Daoy (cell line): ENCODE measurements around the gene CCDC91. TPM values are rescaled to one million over a fixed set of nuclear protein-coding genes. Genes with fewer than 3 reads are reported as not detected.
"Not testable (repeated sequence)": the region's sequence is repeated elsewhere in the genome, so short reads cannot be mapped to it uniquely, and the experiment has no call there.

Experiments
- DNase-seq: peaks from one replicate; pipeline ENCODE4 v3.0.0-alpha.2; 2015; ENCODE audit warnings: low read depth
- total RNA-seq: library from RNA; depleted of rRNA; stranded (reverse); fragments of >200 nt; shearing (Covaris generic); gene quantifications from 2 replicates; pipeline ENCODE4 v1.2.3, GENCODE V29; 2014

Gene CCDC91
- total RNA-seq, 1 experiment from 2014 or later = 40.1 TPM

DNA sequence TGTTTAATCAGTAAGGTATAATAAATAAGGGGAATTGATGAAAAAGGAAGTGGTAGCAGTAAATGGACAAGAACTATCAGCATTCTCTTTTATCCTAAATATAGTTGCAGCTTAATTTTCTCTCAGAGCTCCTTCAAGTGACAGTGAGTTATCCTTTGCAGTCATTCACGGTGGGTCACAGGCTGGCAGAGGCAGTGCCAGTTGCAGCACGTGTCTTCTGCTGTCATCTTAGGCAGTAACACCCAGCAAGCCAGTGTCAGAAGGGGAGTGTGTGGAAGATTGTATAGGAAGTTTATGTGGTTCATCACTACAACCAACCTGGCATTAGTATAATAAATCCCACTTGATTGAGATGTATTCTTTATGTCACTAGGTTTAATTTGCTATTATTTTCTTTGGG is 170.0 kb downstream of the CCDC91 start:
- no peak for DNase-seq

DNA sequence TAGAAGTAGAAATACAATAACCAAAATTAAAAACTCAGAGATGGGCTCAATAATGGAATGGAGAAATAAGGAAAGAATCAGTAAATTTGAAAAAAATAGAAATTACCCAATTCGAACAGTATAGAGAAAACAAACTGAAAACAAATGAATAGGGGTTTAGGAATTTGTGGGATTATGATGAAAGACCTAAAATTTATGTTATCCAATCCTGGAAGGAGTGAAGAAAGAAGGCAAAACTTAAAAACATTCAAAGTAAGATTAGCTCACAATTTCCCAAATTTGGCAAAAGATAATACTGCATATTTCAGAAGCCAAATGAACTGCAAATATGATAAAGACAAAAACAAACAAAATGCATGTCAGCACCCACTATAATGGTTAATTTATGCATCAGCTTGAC is 177.1 kb downstream of the CCDC91 start:
- no peak for DNase-seq

DNA sequence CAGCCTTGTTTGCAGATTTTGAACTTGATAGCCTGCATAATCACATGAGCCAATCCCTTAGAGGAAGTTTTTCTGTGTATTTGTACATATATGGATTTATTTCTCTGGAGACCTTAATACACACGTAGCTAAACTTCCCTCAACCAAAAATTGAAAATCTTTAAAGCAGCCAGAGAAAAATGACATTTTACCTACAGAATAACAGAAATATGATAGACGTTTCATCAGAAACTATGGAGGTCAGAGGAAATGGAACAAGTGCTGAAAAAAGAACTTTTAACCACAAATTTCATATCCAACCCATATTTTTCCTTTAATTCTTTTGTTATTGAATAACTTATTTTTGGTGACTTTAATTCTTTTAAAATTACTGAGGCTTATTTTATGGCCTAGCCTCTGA is 177.7 kb downstream of the CCDC91 start:
- no peak for DNase-seq

DNA sequence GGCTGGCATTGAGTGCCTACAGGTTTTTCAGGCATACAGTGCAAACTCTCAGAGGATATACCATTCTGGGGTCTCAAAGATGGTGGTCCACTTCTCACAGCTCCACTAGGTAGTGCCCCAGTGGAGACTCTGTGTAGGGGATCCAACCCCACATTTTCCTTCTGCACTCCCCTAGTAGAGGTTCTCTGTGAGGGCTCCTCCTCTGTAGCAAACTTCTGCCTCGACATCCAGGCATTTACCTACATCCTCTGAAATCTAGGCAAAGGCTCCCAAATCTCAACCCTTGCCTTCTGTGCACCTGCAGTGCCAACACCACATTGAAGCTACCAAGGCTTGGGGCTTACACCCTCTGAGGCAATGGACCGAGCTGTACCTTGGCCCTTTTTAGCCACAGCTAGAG is 179.2 kb downstream of the CCDC91 start:
- DNase-seq = no peak

DNA sequence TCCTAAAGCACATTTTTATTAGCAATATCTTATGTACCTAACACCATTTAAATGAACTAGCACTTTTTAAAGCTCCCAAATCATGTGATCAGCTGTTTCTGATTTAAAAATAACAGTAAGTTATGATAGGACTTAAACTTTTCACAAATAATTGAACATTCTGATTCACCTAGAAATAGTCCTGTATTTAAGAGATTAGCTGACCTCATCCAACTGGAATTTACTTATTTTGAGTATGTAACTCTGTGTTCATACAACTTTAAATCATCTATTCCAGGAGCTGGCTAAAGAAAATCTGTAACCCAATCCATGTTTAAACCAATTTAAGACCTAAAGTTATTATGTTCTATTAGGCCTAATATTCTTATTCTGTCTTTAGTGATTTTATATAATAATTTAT is 184.3 kb downstream of the CCDC91 start:
- DNase-seq = no peak

DNA sequence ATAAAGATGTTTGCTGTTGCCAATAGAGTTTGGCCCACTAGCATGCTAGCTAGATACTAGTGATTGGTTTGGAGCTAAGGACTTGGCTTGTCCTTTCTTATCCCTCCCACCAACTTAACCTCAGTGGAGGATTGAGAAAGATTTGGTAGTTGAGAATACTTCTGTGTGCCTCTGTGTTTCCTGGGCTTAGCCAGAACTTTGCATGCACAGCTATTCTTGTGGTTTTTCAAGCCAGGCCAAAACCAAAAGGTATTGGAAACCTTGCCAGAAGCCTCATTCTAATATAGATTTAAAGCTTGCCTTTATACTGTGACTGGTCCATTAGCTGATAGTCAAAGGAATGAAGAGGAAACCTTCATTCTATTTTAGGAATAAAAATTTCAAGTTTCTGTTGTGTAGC is 188.5 kb downstream of the CCDC91 start:
- DNase-seq = peak; percentile 4

DNA sequence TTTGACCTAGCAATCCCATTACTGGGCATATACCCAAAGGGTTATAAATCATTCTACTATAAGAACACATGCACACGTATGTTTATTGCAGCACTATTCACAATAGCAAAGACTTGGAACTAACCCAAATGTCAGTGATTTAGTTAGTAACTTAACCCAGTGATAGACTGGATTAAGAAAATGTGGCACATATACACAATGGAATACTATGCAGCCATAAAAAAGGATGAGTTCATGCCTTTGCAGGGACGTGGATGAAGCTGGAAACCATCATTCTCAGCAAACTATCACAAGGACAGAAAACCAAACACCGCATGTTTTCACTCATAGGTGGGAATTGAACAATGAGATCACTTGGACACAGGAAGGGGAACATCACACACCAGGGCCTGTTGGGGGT is 189.5 kb downstream of the CCDC91 start:
- DNase-seq = not testable (repeated sequence)

DNA sequence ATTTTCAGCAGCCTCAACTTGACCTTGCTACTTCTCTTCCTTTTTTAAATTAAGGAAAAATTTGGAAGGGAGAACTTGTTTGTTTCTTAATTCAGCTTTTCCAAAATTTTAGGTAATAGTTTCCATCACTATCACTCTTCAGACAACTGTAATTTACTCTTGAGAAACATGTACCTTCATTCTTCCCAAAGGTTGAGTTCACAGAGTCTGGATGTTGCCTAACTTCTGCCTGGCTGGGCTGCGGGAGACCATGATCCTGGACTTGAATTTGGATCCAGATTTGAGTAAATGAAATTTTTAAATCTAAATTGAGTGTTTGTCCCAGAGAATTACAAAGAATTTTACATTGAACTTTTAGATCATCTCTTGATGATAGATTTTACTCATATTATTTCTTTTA is 193.1 kb downstream of the CCDC91 start:
- DNase-seq = no peak

DNA sequence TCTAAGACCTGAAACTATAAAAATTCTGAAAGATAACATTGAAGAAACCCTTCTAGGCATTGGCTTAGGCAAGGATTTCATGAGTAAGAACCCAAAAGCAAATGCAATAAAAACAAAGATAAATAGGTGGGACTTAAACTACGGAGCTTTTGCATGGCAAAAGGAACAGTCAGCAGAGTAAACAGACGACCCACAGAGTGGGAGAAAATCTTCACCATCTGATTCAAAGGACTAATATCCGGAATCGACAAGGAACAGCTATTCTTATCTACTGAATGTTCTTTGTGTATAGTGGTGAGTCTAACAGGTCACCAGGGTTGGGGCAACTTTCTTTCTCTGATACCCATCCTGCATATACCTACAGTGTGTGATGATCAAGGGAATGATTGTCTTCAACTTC is 198.6 kb downstream of the CCDC91 start:
- no peak for DNase-seq

DNA sequence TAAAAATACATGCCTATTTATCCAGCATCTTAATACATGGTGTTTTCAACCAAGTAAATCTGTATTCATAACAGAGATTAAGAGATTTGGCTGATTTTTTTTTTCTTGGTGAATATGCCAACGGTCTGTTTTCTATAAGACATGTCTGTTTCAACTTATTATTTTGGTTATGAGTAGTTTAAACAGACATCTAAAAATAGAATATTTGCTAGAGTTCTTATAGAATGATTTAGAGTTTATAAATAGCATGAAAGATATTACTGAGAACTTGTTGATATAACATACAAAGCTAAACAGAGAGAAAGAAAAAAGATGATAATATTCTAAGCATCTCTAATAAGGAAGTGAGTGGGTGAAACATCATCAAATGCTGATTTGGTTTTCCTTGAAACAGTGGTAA is 199.9 kb downstream of the CCDC91 start:
- no peak for DNase-seq

DNA sequence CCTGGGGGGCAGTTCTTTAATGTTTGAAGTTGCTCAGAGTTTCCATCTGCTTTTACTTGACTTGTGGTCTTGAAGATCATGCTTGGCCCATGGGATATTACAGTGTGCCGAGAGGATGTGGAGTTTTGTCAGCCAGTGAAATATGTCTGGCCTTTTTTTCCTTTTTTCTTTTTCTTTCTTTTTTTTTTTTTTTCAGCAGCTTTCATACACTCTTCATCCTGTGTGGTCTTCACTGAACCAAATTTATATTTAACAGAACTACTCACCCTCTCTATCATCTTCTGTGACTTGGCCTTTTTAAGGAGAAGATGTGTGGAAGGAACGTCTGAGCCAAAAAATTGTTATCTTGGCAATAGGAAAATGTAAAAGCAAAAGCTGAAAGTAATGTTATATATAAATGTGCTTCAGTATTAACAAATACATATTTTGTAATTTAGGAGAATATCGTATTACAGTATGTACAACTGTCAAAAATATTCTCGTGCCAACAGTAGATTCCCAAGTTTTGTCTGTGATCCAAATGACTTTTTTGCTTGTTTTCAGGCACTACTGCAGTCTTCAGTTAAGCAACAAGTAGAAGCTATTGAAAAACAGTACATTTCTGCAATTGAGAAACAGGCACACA is 200.6 kb downstream of the CCDC91 start:
- no peak for DNase-seq

DNA sequence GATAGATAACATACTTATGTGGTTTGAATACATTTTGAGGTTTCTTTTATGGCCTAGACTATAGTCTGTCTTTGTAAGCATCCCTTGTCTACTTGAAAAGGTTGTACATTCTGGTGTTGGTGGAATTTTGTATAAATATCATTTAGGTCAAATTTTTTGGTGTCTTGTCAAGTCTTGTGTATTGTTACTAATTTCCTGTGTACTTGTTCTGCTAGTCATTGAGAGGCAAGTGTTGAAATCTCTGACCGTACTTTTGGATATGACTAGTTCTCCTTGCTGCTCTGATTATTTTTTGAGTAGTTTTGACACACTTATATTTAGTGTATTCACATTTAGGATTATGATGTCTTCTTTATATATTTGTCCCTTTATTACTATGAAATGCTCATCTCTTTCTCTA is 219.6 kb downstream of the CCDC91 start:
- no peak for DNase-seq

DNA sequence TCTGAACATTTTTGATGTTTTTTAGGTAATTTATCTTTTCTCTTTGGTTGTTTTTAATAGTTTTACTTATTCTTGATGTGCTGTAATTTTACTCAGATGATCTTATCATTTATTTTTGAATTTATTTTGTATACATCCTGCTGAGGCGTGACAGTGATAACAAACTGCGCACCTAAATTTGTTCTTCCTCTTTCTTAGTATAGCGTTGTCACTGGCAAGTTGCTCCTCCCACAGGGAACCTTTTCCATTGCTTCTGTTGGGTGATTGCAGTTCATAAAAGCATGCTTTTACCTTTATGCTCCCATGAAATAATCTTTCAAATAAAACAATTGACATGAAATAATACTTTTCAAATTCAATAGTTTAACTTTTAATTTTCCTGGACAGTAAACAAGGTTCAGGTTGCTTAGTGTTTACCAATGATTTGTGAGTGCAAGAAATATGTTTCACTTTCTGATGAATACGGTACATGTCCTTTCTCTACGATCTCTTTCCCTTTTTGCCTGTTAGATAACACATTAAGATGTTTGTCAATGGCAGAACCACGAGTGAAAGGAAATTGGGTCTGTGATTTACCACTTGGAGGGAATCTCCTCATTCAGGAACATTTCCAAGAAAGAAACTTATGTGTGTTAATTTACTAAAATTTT is 223.3 kb downstream of the CCDC91 start:
- DNase-seq = no peak

DNA sequence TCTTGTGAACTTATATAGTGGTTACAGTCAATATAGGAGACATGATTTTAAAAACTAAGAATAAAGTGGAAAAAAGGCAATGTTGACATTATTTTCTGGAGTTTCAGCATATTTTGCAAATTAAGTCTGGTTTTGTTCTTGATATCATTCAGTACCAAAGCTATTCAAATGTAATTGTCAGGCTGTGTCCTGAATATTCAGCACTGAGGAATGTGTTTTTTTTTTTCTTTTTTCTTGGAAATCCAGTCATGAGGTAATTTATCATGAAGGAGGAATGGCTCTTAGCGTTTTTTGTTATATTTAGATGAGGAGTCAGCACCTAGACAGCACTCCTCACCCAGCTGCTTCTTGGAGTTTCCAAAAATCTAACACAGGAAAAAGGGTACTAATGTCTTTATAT is 225.5 kb downstream of the CCDC91 start:
- DNase-seq = peak; percentile 13

DNA sequence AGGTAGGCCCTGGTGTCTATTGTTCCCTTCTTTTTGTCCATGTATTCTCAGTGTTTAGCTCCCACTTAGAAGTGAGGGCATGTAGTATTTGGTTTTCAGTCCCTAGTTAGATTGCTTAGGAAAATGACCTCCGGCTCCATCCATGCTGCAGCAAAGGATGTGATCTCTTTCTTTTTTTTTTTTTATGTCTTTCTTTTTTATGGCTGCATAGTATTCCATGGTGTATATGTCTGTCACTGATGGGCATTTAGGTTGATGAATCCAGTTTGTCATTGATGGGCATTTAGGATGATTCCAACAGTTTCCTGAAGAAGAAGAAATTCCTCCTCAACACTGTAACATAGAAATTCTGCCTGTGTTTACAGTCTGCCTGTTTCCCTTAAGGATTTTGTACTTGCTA is 231.1 kb downstream of the CCDC91 start:
- no peak for DNase-seq

DNA sequence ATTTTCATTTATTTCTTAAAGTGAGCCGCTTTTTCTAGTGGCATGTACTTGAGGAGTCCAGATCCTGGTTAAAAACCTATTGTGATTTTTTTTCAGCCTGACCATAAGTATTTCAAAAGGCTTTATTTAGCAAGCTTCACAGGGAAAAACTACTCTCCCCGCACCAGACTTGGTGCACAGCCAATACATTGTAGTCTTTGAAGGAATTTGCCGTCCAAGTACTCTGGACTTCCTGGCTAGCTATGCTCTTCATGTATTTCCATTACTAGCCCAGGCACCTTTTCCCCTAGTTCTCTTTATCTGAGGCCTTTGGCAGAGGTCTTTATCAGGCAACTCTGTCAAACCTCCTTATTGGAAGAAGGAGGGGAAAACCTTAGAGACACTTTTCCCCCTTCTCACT is 234.7 kb downstream of the CCDC91 start:
- DNase-seq = no peak

DNA sequence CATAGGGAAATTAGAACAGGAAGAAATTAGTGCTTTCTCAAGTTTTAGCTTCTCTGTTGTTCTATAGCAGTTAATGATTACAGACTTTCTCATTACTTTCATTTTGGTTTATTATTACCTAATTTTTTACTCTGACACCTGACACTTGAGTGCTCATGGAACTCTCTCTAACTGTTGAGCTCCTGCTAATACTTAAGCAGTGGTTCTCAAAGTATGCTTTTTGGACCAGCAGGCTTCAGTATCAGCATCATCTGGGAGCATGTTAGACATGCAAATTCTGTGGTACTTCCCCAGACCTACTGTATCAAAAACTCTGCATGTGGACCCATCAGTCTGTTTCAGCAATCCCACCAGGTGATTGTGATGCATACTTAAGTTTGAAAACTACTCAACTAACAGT is 235.3 kb downstream of the CCDC91 start:
- no peak for DNase-seq

DNA sequence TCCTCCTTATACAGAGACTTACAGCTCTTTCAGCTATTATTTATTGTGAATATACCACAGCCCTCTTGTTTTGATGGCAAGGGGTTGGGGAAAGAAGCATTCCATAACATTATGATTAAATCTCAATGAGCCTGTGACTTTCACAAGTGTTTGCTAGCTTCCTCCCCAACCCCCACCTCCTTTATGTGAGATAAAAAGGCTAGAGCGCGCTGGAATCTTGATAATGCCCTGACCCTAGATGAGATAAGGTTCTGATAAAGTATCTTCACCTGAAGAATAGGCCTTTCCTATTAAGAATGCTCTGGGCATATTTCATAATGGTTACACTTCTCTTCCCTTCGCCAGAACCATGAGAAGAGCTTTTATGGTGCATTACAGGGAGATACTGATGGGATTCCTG is 236.8 kb downstream of the CCDC91 start:
- no peak for DNase-seq

DNA sequence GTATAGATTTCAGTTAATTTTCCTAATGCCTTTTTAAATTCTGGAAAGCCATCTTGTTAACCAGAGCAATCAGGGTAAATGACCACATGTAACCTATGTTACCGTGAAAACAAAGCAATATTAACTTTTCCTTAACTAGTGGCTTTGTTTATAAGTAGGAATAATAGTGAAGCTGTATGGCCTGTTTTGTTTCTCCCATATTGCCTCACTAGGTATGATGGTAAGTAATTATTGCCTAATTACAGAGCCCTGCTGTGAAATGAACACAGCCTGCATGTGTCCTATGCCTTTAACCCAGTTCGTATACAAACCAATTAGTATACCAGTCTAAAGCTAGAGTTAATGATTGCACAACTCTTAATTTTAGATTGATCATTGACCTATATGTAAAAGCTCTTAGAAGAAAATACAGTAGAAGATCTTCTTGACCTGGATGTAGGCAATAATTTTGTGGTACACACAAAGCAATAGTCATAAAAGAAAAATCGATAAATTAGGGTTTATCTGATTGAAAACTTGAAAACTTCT is 249.9 kb downstream of the CCDC91 start:
- no peak for DNase-seq

DNA sequence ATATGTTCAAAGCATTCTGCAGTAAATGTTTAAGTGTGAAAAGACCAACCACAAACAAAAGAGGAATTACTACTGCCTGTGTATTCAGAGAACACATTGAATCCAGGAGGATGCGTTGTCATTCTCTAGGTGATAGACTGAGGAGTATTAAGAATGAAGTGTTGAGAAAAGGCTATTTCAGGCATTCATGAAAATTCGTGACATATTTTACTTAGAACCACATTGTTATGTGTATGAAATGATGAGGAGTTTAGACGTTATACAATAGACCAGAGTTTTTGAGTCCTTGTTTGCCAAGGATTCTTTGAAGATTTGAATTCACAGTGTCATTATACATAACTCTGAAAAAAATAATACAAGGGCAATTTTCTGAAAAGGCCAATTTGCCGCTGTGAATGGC is 251.8 kb downstream of the CCDC91 start:
- no peak for DNase-seq

DNA sequence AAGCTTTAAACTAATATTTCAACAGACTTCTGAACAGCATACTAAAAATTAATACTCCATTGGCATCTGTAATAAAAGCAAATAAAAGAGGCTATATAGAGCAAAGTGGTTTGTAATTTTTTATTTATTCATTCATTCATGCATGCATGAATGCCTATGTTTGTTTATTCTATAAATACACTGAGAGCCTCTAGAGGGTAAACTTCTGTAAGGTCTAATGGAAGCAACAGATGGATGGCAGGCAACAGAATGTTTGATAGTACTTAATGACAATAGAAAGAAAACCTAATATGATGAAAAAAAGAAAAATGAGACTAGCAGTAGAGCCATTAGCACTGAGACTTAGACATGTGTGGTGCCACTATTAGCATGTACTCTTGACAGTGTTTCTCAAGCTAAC is 253.1 kb downstream of the CCDC91 start:
- no peak for DNase-seq

DNA sequence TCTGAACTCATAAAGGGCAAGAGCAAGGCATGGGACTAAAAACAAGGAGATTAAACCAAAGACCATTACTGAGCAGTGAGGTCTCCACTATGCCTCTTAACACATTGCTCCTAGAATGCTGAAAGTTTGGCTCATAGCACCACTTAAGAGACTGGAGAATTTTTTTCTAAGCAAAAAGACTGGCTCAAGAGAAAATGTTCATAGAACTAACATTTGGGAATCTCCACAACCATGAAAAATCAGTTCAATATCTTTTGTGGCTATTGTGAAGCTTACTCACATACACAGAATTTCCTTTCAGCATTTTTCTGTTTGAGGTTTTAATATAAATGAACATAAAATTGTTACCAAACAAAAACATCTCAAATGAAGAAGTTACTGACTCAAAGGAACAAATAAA is 255.8 kb downstream of the CCDC91 start:
- no peak for DNase-seq

DNA sequence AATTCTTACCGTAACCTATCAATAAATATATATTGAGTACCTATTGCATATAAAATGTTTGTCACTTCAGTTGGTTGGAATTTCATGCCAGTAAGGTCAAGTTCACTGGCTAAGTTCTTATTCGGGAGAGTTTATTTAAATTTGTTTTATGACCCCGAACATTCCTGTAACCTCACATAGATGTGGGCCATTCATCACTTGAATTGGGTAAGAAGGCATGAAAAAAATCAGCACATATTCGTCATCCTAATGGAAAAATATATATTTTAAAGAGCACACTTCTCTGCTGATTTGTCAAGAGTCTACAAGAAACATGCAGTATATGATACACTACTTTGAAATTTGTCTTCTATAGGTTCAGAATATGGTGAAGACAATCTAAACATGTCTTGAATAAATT is 263.4 kb downstream of the CCDC91 start:
- no peak for DNase-seq
